Renal cortex interstitium (tissue), 11 donors: Measurements from ENCODE around the gene AMPH. TPM values are rescaled to one million over a fixed set of nuclear protein-coding genes. Genes with fewer than 3 reads are reported as not detected.

ENCODE experiments used
- DNase-seq, 11 donors: peaks; one replicate each; pipeline ENCODE4 v3.0.0-alpha.2; 2013; ENCODE audit warnings: low read depth in 9 of 11, low spot score in 4 of 11; ENCODE audit errors: extremely low read depth in 1 of 11
- polyA plus RNA-seq, 3 donors: library from polyadenylated mRNA; unstranded; fragments of 120-200 nt; gene quantifications; one replicate each; pipeline ENCODE4 v1.2.1, GENCODE V29; 2013; ENCODE audit not compliant: insufficient read length in 3 of 3

AMPH gene
- polyA plus RNA-seq, 3 donors, result 16.3 to 19.7 (median 16.6) TPM

GRCh38 chr7:38558761-38559345 is 72.3 kb downstream of the AMPH start:
- peak in 6 of 11 donors; percentile 5 to 26 (median 13) for DNase-seq

GRCh38 chr7:38554586-38554985 is 76.6 kb downstream of the AMPH start:
- DNase-seq, result peak in 1 of 11 donors; percentile 4

- peak in 2 of 11 donors; percentile 9 to 18 for DNase-seq
Measured at GRCh38 chr7:38550836-38551235, 80.3 kb downstream of the AMPH start.

GRCh38 chr7:38548605-38549004 is 82.6 kb downstream of the AMPH start:
- DNase-seq, result no peak

- no peak for DNase-seq
Measured at GRCh38 chr7:38546763-38547162, 84.4 kb downstream of the AMPH start.

- DNase-seq, result no peak
Measured at GRCh38 chr7:38545977-38546376, 85.2 kb downstream of the AMPH start.

GRCh38 chr7:38542156-38542555 is 89.0 kb downstream of the AMPH start:
- no peak for DNase-seq

- no peak for DNase-seq
Measured at GRCh38 chr7:38541440-38541839, 89.7 kb downstream of the AMPH start.

- DNase-seq, result no peak
Measured at GRCh38 chr7:38539477-38540081, 91.6 kb downstream of the AMPH start.

- no peak for DNase-seq
Measured at GRCh38 chr7:38535073-38535472, 96.1 kb downstream of the AMPH start.

- DNase-seq, result no peak
Measured at GRCh38 chr7:38525857-38526256, 105.3 kb downstream of the AMPH start.

- DNase-seq, result no peak
Measured at GRCh38 chr7:38524786-38525185, 106.4 kb downstream of the AMPH start.

- DNase-seq, result no peak
Measured at GRCh38 chr7:38520741-38521140, 110.4 kb downstream of the AMPH start.

GRCh38 chr7:38518541-38518940 is 112.6 kb downstream of the AMPH start:
- DNase-seq, result no peak

GRCh38 chr7:38512704-38513103 is 118.5 kb downstream of the AMPH start:
- peak in 1 of 11 donors; percentile 1 for DNase-seq

GRCh38 chr7:38512291-38512690 is 118.9 kb downstream of the AMPH start:
- no peak for DNase-seq

GRCh38 chr7:38507384-38507783 is 123.8 kb downstream of the AMPH start:
- no peak for DNase-seq

- DNase-seq, result no peak
Measured at GRCh38 chr7:38506756-38507155, 124.4 kb downstream of the AMPH start.

GRCh38 chr7:38506004-38506403 is 125.2 kb downstream of the AMPH start:
- no peak for DNase-seq

- DNase-seq, result no peak
Measured at GRCh38 chr7:38504684-38505083, 126.5 kb downstream of the AMPH start.

- no peak for DNase-seq
Measured at GRCh38 chr7:38502848-38503247, 128.3 kb downstream of the AMPH start.
